ENCODE data around the gene CARHSP1.

DNA sequence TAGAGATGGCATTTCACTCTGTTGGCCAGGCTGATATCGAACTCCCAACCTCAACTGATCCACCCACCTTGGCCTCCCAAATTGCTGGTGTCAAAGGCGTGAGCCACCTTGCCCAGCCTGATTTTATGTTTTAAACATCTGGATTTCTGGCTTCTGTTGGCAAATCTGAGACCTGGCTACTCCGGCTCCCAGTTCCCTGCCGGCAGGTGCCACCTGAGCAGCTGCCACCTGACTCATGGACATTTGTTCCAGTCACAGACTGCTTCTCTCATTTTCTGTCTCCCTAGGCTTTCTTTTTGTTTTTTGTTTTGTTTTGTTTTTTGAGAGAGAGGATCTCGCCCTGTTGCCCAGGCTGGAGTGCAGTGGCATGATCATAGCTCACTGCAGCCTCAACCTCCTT, 61.6 kb downstream of the CARHSP1 start:
- TF ChIP-seq, protein P1, sequence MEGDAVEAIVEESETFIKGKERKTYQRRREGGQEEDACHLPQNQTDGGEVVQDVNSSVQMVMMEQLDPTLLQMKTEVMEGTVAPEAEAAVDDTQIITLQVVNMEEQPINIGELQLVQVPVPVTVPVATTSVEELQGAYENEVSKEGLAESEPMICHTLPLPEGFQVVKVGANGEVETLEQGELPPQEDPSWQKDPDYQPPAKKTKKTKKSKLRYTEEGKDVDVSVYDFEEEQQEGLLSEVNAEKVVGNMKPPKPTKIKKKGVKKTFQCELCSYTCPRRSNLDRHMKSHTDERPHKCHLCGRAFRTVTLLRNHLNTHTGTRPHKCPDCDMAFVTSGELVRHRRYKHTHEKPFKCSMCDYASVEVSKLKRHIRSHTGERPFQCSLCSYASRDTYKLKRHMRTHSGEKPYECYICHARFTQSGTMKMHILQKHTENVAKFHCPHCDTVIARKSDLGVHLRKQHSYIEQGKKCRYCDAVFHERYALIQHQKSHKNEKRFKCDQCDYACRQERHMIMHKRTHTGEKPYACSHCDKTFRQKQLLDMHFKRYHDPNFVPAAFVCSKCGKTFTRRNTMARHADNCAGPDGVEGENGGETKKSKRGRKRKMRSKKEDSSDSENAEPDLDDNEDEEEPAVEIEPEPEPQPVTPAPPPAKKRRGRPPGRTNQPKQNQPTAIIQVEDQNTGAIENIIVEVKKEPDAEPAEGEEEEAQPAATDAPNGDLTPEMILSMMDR (IDR thresholded peaks at IDR 0.05 in 4 of 5, conservative IDR thresholded peaks at IDR 0.05 in 1 of 5): no peak
- TF ChIP-seq POLR2A (IDR thresholded peaks at IDR 0.05): no peak
